Right cardiac atrium (tissue), 5 donors: ENCODE results near the gene PHACTR1. TPM values are rescaled to one million over a fixed set of nuclear protein-coding genes. Genes with fewer than 3 reads are reported as not detected.

Experiments
- ATAC-seq, 2 donors: fragments of 200-7000 bp; cut with Tn5 transposase; one replicate each; pipeline versions ENCODE4 v1.8.0 to v1.9.1; 2020; ENCODE audit warnings: moderate library complexity in 2 of 2, mild to moderate bottlenecking in 1 of 2
- DNase-seq, 3 donors: peaks; one replicate each; pipeline ENCODE4 v3.0.0-alpha.2; 2020
- H3K27ac ChIP-seq: one replicate; pipeline ENCODE4 v1.5.1; 2013; ENCODE audit warnings: mild to moderate bottlenecking, low read length, control low read depth, moderate library complexity
- H3K27me3 ChIP-seq: one replicate; pipeline ENCODE4 v1.6.1; 2013; ENCODE audit not compliant: control insufficient read depth, insufficient read depth
- H3K4me1 ChIP-seq: one replicate; pipeline ENCODE4 v1.6.1; 2013; ENCODE audit warnings: low read length; ENCODE audit not compliant: control insufficient read depth, insufficient read depth
- H3K4me3 ChIP-seq: one replicate; pipeline ENCODE4 v1.5.1; 2013; ENCODE audit warnings: low read length, control low read depth
- H3K9me3 ChIP-seq: one replicate; pipeline ENCODE4 v1.6.1; 2013; ENCODE audit warnings: low read length; ENCODE audit not compliant: control insufficient read depth
- WGBS: extraction: QIAGEN DNeasy Blood & Tissue Kit; methylation state at CpG from one replicate; pipeline ENCODE4 v1.1.7; 2013; 5-methylcytosine and 5-hydroxymethylcytosine counted together
- intact Hi-C, 4 donors: fragments of 100-400 bp; cut with DNase I; formaldehyde crosslinking; loops; one replicate each; pipeline versions ENCODE4 v1.11.0 to v1.14.0; 2022 to 2023
- polyA plus RNA-seq: library from polyadenylated mRNA; stranded (reverse); fragments of 200-250 nt; gene quantifications from one replicate; pipeline ENCODE4 v1.2.3, GENCODE V29; 2013
- total RNA-seq, 4 donors: library from RNA; stranded (reverse); fragmentation: NEBNext Ultra II Directional; extraction: Animal tissue kit (Norgen Biotek cat#: 25700); gene quantifications; one replicate each; pipeline ENCODE4 v1.2.1, GENCODE V29; 2021
- donor health status: healthy with polysubstance abuse.
- donor health status: DM: no; HTN: yes; CAD: no.
- donor health status: DM: no; HTN: no; CAD: no.
- donor health status: DM: no; HTN: yes; CAD: no; lungs with severe emphysema.
- donor health status: DM: yes; HTN: yes; CAD: no.

PHACTR1 gene
- total and polyA plus RNA-seq, 5 donors = 7.3 to 29.4 (median 25.1) TPM

DNA sequence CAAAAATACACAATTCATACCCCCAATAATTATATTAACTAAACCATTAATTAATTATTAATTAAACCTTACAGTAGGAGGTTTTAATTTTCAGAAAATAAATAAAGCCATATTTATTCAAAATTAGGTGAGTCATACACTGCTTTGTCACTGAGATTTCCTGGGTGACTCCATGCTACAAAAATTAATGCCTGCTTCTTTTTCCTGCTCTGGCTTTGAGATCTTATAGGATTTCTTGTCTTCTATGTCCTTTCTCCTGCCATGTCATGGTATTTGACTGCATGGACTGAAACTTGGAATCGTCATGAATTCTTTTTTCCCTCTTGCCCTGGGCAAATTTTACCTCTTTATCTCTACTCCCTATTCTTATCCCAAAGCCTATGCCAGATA lies 133.2 kb downstream of the PHACTR1 start:
- Histone ChIP-seq H3K27ac (no peak overlapping the region), H3K9me3 (no peaks in the 10 kb centered on the region), H3K4me3 (no peak overlapping the region), H3K4me1 (no peaks in the 10 kb centered on the region), H3K27me3 (peaks cover 3% of the 10 kb centered on the region)
- ATAC-seq = no peak
- intact Hi-C loops = no loop called here
- WGBS = 71% methylated on average over 1 of the region's 1 CpG
- no peak for DNase-seq

DNA sequence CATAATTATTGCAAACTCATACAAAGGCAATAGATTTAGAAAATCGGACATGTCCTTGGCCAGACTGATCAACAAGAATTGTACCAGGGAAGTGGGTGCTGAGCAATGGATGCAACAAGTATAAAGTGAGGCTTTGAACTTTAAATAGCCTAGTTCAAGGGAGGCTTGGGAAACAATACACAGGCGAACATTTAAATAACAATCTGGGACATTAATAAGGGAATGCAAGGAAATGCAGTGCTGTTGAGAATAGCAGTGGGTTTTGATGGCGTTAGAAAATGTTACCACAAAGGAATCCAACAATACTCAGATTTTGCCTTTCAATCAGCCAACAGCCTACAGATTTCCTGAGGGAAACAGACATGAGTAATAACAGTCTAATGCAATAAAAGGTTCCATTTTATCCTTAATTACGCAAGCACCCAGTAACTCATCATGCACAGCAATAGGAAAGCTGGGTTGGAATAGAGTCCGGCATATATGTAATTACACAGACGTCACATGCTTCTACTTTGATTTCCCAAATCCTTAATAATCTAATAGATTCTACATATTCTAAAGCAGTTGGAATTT lies 134.6 kb downstream of the PHACTR1 start:
- intact Hi-C loops = no loop called here
- Histone ChIP-seq H3K4me1 (no peaks in the 10 kb centered on the region), H3K27me3 (peaks cover 3% of the 10 kb centered on the region), H3K4me3 (no peak overlapping the region), H3K9me3 (no peaks in the 10 kb centered on the region), H3K27ac (no peak overlapping the region)
- ATAC-seq (no peak), DNase-seq (no peak)
- WGBS = 75% methylated on average over 6 of the region's 6 CpGs

DNA sequence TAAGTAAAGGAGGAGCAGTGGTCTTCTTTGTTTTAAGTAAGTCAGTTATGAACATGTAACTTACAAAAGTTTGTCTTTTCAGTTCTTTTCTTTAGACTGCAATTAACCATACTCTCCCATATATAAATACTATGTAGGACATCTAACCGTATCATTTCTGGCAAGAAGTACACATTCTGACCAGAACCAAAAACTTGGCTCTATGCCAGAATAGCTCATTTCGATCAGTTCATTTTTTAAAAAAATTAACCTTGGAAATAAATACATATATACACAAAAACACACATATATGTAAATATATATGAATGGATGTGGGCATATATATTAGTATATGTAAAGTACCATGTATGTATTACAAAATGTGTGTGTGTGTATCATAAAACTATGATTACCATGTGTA lies 145.0 kb downstream of the PHACTR1 start:
- intact Hi-C loops = no loop called here
- H3K9me3 ChIP-seq = no peaks in the 10 kb centered on the region
- H3K4me3 ChIP-seq = no peak overlapping the region
- WGBS = 43% methylated on average over 2 of the region's 2 CpGs
- H3K27ac ChIP-seq = no peak overlapping the region
- DNase-seq (no peak), ATAC-seq (no peak)
- peaks cover 2% of the 10 kb centered on the region for H3K27me3 ChIP-seq
- no peaks in the 10 kb centered on the region for H3K4me1 ChIP-seq

DNA sequence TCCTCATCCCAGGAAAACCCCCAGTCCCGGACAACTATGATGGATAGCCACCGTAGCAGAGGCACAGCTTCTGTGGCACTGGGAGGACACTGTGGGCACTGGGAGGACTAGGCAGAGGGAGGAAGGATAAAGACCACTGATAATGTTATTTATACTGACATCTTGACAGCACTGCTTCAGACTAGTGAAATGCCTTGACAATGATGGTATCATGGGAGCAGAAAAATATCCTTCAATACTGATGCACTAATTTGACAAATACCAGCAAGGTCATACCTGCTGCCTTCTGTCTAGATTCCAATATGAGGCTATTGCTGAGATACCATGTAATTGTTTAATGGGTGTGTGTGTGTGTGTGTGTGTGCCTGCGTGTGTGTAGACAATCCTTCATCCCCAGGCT lies 148.6 kb downstream of the PHACTR1 start:
- H3K27me3 ChIP-seq = peaks cover 2% of the 10 kb centered on the region
- intact Hi-C loops = no loop called here
- no peaks in the 10 kb centered on the region for H3K9me3 ChIP-seq
- H3K4me3 ChIP-seq = no peak overlapping the region
- ATAC-seq (no peak), DNase-seq (no peak)
- no peaks in the 10 kb centered on the region for H3K4me1 ChIP-seq
- WGBS = 56% methylated on average over 3 of the region's 3 CpGs
- H3K27ac ChIP-seq = no peak overlapping the region

DNA sequence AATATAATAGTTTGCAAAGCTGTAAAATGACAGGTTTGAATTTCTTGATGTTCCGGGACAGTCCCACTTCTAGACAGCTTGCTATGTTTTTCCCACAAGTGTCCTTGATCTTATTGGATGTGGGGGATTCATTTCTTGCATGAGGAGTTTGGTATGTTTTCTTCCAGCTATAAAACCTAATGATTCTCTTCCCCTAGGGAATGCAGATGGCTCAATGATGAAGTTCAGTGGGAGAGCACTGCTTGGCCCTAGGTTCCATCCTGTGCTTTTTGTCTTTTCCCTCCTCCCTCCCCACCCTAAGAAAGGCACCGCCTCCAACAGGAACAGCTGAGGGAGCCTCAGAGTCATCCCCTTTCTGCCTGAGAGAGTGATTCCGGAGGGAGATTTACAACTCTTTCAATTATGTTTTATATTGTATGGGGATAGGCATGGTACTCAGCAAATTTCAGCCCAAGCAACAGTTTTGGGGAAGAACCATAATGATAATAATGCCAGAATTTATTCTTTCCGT lies 149.2 kb downstream of the PHACTR1 start:
- no peak overlapping the region for H3K27ac ChIP-seq
- no peaks in the 10 kb centered on the region for H3K9me3 ChIP-seq
- DNase-seq (no peak), ATAC-seq (no peak)
- no peak overlapping the region for H3K4me3 ChIP-seq
- no peaks in the 10 kb centered on the region for H3K4me1 ChIP-seq
- 60% methylated on average over 4 of the region's 4 CpGs for WGBS
- intact Hi-C loops = no loop called here
- peaks cover 2% of the 10 kb centered on the region for H3K27me3 ChIP-seq

DNA sequence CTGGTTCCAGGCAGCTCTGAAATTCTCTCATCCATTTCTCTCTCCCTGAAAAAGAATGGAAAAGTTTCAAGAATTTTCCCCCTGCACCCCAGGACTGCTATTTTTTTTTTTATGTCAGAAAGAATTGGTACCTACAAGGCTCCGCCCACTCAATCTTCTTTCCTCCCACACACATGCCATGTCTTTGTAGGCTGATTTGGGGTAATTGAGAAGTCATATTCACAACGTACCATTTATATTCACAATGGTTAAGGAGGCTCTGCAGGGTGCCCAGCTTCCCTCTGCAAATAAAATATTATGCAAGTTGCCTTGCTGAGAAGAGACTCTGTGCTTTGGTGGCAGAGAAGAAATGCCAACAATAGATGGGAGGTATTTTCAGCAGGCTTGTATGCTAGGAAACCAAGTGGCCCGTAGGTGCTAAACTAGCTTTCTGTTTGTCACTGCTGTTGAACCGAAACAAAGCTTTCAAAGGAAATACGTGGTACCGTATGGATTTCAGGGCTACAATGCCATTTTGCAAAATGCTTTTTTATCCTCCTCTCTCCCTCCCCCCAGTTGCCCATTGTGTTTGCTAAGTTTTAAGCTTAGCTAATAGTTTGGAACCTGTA lies 150.0 kb downstream of the PHACTR1 start:
- DNase-seq = no peak
- WGBS = 74% methylated on average over 6 of the region's 6 CpGs
- ATAC-seq = no peak
- Histone ChIP-seq H3K27me3 (peaks cover 2% of the 10 kb centered on the region), H3K27ac (no peak overlapping the region), H3K4me1 (no peaks in the 10 kb centered on the region), H3K4me3 (no peak overlapping the region), H3K9me3 (no peaks in the 10 kb centered on the region)
- intact Hi-C loops = no loop called here

DNA sequence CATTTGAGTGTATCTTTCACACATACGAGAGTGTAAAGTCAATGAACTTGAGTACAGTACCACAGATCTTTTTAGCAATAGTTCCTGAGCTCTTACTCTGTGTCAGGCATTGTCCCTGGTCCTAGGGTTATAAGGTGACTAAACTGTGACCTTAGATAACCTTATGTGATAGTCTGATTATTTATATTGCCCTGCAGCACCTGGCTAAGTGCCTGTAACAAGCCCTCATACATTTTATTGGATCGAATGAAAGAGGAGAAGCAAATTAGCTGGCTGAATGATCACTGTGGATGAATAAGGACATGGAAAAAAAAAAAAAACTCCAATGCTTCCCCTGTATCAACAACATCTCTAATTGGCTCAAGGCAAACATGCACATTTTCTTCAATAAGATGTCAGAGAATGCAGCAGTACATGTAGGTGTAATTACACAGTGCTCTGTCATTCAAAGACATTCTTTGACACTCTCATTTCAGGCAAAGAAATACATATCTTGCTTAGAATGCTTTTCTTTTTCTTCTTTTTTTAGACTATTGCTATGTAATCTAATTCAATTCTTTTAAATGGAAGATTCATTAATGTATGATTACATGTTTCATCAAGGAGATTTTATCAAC lies 153.4 kb downstream of the PHACTR1 start:
- intact Hi-C loops = no loop called here
- Histone ChIP-seq H3K9me3 (no peaks in the 10 kb centered on the region), H3K27ac (no peak overlapping the region), H3K27me3 (no peaks in the 10 kb centered on the region), H3K4me3 (no peak overlapping the region), H3K4me1 (no peaks in the 10 kb centered on the region)
- 71% methylated on average over 2 of the region's 2 CpGs for WGBS
- ATAC-seq (no peak), DNase-seq (no peak)

DNA sequence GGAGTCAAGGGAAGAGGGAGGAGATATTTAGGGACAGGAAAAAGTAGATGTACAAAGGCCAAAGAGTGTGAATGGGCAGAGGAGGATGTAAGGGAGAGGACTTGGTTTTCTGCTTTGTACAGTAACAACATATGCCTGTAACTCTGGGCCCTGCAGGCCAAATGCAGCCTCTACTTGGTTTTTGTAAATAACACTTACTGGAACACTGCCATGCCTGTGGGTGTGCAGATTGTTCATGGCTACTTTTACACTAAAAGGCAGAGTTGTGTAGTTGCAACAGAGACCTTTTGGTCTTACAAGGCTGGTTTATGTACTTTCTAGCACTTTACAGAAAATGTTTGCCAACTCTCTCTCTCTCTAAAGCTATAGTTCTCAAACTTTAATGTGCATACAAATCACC lies 157.1 kb downstream of the PHACTR1 start:
- no peak for ATAC-seq
- no peaks in the 10 kb centered on the region for H3K4me1 ChIP-seq
- no peak for DNase-seq
- intact Hi-C loops = no loop called here
- no peaks in the 10 kb centered on the region for H3K9me3 ChIP-seq
- H3K27me3 ChIP-seq = no peaks in the 10 kb centered on the region
- no peak overlapping the region for H3K4me3 ChIP-seq
- H3K27ac ChIP-seq = no peak overlapping the region

DNA sequence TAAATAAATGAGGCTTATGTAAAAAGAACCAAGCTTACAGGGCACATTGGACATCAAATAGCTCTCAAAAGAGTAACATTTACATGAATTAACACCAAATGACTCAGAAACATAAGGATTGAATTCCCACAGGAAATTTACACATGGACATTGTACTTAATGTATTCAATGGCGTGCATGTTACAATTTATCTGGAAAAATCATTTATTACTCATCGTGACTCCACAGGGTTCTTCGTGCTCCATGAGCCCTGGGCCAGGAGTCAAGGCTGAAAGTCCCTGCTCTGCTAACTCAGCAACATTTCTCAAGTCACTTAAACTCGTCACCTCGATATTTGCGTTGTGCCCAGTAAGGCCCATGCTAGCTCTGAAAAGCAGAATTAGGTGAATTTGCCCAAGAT lies 158.5 kb downstream of the PHACTR1 start:
- ATAC-seq (no peak), DNase-seq (no peak)
- no peak overlapping the region for H3K27ac ChIP-seq
- no peaks in the 10 kb centered on the region for H3K9me3 ChIP-seq
- 82% methylated on average over 6 of the region's 6 CpGs for WGBS
- H3K4me1 ChIP-seq = no peaks in the 10 kb centered on the region
- no peaks in the 10 kb centered on the region for H3K27me3 ChIP-seq
- intact Hi-C loops = no loop called here
- H3K4me3 ChIP-seq = no peak overlapping the region

DNA sequence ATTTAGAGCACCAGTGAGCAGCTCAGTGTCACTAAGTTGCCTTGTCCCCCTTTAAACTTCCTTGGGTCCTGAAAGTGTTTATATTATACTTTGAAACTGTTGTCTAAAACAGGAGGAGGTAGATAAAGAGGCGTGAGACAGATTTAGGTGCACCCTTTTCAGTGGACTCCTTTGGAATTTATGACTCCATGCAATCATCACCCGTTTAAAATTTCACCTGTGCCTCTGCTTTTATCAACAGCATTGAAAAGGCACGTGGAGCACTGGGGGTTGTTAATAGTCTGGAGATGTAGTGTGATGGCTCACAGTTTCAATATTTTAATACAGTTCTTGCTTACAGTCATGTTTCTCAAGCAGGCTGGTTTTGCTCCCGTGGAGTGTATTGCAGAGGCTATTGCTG lies 162.2 kb downstream of the PHACTR1 start:
- no peak for DNase-seq
- intact Hi-C loops = no loop called here
- H3K4me1 ChIP-seq = no peaks in the 10 kb centered on the region
- ATAC-seq = no peak
- no peak overlapping the region for H3K4me3 ChIP-seq
- peaks cover 2% of the 10 kb centered on the region for H3K27me3 ChIP-seq
- no peak overlapping the region for H3K27ac ChIP-seq
- no peaks in the 10 kb centered on the region for H3K9me3 ChIP-seq
- 62% methylated on average over 4 of the region's 4 CpGs for WGBS

DNA sequence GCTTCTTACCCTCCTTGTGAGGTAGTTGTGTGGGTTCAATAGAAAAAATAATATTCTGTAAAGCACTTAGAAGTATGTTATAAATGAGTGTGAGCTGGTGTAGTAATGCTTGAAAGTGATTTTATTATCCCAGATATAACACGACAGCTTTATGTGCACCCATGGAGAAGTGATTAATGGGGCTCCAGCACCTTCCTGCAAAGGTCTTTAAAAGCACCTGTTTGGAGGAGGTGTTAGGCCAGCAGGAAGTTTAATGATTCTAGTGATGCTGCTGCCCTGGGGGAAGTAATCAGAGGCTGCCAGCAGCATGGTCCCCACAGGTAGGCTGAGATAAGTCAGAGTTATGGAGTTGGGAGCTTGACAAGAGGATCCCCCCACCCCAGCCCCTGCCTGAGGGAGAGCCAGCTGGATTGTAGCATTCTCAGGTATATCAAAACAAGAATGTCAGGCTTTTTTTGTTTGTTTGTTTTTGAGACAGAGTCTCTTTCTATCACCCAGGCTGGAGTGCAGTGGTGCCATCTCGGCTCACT lies 166.3 kb downstream of the PHACTR1 start:
- Histone ChIP-seq H3K27ac (no peak overlapping the region), H3K27me3 (peaks cover 2% of the 10 kb centered on the region), H3K9me3 (no peaks in the 10 kb centered on the region), H3K4me1 (no peaks in the 10 kb centered on the region), H3K4me3 (no peak overlapping the region)
- 79% methylated on average over 2 of the region's 2 CpGs for WGBS
- intact Hi-C loops = no loop called here
- no peak for ATAC-seq
- no peak for DNase-seq
